LNCAP (cell line): ENCODE results near the gene RNF128.

Source experiments
- TF ChIP-seq, protein P1 (sequence below): fragments of 450-650 bp; IDR thresholded peaks from 2 replicates; pipeline ENCODE4 v1.5.1; 2017; ENCODE audit warnings: mild to moderate bottlenecking

RNF128 gene, protein sequence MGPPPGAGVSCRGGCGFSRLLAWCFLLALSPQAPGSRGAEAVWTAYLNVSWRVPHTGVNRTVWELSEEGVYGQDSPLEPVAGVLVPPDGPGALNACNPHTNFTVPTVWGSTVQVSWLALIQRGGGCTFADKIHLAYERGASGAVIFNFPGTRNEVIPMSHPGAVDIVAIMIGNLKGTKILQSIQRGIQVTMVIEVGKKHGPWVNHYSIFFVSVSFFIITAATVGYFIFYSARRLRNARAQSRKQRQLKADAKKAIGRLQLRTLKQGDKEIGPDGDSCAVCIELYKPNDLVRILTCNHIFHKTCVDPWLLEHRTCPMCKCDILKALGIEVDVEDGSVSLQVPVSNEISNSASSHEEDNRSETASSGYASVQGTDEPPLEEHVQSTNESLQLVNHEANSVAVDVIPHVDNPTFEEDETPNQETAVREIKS

DNA sequence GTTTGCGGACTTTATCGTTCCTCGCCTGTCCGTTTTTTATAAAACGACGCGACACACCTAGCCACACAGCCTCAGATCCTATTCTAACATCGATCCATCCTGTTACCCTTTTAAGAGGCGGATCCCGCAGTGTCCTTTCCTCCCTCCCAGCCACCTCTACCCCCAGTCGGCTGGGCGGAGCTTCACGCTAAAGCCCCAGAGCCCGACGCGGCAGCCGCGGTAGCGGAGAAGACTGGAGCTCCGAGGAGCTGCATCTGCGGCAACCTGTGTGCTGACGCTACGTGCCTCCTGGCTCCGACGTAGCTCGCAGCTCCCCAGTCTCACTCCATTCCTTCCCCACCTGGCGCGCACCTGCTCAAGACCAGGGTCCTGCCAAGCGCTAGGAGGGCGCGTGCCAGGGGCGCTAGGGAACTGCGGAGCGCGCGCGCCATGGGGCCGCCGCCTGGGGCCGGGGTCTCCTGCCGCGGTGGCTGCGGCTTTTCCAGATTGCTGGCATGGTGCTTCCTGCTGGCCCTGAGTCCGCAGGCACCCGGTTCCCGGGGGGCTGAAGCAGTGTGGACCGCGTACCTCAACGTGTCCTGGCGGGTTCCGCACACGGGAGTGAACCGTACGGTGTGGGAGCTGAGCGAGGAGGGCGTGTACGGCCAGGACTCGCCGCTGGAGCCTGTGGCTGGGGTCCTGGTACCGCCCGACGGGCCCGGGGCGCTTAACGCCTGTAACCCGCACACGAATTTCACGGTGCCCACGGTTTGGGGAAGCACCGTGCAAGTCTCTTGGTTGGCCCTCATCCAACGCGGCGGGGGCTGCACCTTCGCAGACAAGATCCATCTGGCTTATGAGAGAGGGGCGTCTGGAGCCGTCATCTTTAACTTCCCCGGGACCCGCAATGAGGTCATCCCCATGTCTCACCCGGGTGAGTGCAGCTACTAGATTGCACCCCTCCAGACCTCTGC, at the start of gene RNF128:
TSS of gene RNF128 (plus strand) at position 217 of the 953 bp plus-strand sequence. CDS start at position 430, 213 bp downstream.
- TF ChIP-seq, protein P1, sequence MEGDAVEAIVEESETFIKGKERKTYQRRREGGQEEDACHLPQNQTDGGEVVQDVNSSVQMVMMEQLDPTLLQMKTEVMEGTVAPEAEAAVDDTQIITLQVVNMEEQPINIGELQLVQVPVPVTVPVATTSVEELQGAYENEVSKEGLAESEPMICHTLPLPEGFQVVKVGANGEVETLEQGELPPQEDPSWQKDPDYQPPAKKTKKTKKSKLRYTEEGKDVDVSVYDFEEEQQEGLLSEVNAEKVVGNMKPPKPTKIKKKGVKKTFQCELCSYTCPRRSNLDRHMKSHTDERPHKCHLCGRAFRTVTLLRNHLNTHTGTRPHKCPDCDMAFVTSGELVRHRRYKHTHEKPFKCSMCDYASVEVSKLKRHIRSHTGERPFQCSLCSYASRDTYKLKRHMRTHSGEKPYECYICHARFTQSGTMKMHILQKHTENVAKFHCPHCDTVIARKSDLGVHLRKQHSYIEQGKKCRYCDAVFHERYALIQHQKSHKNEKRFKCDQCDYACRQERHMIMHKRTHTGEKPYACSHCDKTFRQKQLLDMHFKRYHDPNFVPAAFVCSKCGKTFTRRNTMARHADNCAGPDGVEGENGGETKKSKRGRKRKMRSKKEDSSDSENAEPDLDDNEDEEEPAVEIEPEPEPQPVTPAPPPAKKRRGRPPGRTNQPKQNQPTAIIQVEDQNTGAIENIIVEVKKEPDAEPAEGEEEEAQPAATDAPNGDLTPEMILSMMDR: no peak

DNA sequence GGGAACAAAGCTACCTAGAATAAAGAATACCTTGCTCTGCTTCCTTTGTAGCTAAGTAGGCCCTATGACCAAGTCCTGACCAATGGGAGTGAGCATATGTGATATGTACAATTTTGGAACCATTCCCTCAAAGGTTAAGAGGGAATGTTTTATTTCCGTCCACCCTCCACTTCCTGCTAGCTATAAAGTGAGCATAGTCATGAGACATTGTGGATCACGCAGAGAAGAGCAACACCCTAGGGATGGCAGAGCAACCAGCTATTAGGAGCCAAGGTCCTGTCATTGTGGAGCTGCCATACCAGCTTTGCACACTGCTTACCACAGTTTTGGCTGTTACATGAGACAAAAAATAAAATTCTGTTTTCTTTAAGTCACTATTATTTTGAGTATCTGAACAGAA, 45.8 kb upstream of the RNF128 start:
- TF ChIP-seq, protein P1: no peak

DNA sequence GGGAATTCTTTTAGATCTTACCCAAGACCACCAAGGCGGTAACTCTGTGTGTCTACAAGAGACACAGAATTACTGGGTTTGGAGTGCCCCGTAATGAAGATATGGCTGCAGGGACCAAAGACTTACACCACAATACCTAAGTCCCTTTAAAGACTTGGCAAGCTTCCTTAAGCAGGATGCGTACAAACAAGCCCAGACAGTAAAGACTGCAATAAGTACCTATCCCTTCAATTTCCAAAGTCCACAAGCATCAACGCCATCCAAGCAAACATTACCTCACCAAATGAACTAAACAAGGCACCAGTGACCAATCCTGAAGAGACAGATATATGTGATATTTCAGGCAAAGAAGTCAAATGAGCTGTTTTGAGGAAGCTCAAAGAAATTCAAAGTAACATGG, 42.3 kb upstream of the RNF128 start:
- TF ChIP-seq, protein P1: no peak

DNA sequence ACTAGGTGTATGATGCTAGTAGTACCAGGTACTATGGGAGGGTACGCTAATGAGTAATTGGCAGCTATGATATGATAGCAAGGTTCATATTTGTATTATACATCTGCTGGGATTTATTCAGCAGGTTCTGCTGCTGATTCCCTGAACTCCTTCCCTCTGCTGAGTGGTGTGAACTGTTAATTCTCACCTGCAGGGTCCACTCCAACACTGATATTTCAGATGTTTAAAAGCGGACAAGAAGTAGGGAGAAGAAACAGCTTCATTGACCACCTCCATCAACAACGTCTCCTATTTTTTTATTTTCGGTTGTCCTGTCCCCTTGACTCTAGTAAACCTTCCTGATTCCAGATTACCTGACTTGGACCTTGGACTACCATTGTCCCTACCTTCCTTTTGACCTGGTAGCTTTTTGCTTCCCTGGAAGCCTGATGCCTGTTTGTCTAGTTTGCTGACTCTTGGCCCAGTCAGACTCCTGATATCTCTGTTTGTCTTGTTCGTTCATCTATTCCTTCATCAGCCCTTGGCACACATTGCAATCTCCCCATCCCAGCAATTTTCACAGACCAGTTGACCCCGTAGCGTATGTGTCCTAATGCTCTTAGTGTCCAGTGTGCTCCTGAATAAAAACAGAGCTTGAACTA, 34.0 kb upstream of the RNF128 start:
- TF ChIP-seq, protein P1: no peak

DNA sequence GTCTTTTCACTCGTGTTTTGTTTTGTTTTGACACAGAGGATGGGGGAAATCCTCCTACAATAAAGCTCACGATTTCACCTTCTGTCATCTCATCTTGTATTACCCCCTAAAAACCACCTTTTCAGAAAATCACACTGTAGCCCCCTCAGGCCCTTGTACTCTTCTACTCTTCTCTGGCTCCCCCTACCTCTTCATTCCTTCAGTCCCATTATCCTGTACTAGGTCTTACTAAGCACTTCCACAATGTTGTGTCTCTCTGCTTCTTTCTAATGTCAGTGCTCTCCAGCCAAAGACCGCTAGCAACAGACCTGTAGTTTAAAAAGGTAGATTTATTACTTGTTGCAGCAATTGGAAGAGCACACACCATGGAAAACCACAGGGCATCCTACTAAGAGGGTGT, 30.0 kb upstream of the RNF128 start:
- TF ChIP-seq, protein P1: no peak

DNA sequence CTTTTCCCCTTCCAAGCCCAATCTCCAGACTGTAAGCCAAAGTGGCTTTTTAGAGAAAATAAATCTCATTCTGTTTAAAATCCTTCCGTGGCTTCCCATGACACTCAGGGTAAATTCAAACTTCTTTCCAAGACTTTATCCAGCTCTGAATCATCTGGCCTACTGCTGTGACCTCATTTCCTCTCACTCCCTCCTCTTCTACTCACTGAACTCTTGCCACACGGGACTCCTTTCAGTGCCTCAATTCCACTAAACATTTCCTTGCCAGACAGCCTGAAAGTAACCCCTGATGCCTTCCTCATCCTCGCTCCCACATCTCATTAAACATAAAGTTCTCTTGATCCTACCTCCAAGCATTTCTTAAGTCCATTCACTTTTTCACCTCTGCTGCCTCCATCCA, 27.8 kb upstream of the RNF128 start:
- TF ChIP-seq, protein P1: no peak

DNA sequence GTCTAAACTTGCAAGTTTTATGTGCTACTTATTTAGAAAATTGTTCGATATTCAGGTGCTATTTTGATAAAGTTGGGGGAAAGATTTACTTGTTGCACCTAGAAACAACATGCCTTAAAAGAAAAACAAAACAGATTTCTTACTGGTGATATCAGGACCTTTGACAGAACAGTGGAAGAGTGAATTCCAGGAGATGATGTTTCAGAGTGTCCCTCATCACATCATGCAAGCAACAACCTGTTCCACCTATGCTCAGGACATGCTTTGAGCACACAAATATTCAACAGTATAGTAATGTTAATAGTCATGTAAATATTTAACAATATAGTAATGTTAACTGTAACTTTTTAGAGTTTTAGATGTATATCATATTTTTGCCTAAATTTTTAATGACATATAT, 23.9 kb upstream of the RNF128 start:
- TF ChIP-seq, protein P1: no peak
